ENCODE results near the gene ZNF391. TPM values are rescaled to one million over a fixed set of nuclear protein-coding genes. Genes with fewer than 3 reads are reported as not detected.

The ZNF391 gene
- total RNA-seq, 1 experiment from 2014 or later = 1.1 TPM

DNA sequence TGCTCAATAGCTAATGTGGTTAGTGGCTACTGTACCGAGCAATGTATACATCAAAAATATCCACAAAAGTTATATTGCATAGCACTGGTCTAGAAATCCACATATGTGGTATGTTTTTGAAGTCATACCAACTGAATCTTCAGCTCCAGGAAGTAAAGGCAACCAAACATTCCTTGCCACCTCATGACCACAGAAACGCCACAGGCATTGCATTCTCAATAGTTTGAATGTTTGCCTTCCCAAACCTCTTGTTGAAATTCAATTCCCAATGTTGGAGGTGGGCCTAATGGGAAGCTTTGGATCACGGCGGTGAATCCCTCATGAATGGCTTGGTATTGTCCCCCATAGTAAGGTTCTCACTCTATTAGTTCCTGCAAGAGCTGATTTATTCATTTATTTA, 18.2 kb upstream of the ZNF391 start:
- Histone ChIP-seq H3K27ac (ENCODE audit: low read depth, low read length) (no peak overlapping the region), H3K9me3 (ENCODE audit: control insufficient read depth in 1 of 2, insufficient read depth in 1 of 2, low read depth in 1 of 2, low read length in 2 of 2) (no peaks in the 10 kb centered on the region), H2AFZ (ENCODE audit: low read depth, low read length, poor library complexity, severe bottlenecking) (no peak overlapping the region), H3K4me3 (replicated peaks in 1 of 2; ENCODE audit: low read depth in 1 of 2, low read length in 2 of 2) (no peak overlapping the region), H3K27me3 (ENCODE audit: insufficient read depth, low read length) (no peaks in the 10 kb centered on the region), H3K4me1 (ENCODE audit: control insufficient read depth in 1 of 2, insufficient read depth in 2 of 2, low read length in 2 of 2) (peaks cover 9 to 11% of the 10 kb centered on the region in 2 experiments), H4K20me1 (ENCODE audit: insufficient read depth) (no peaks in the 10 kb centered on the region), H3K9ac (ENCODE audit: low read length) (no peak overlapping the region), H3K36me3 (ENCODE audit: control insufficient read depth in 1 of 2, insufficient read depth in 2 of 2, low read length in 2 of 2) (no peaks in the 10 kb centered on the region), H3K79me2 (ENCODE audit: insufficient read depth, low read length) (no peaks in the 10 kb centered on the region), H3K9me2 (ENCODE audit: insufficient read depth) (no peaks in the 10 kb centered on the region), H3K4me2 (ENCODE audit: low read length) (no peak overlapping the region)
- POLR2A ChIA-PET = no interaction called here
- DNase-seq (ENCODE audit: low read depth, low spot score) (no peak), ATAC-seq (no peak)
- CTCF ChIA-PET = no interaction called here
- no TSS peak for BruUV-seq (replicated peaks)
- RAD21 ChIA-PET (ENCODE audit: low non-redundant PET in 1 of 2, low total read pairs in 2 of 2, uncharacterized antibody in 2 of 2, unreplicated experiment in 2 of 2) = no interaction called here
- intact Hi-C loops (cut with micrococcal nuclease) = no loop called here
- TF ChIP-seq POLR2AphosphoS5 (IDR thresholded peaks at IDR 0.05; ENCODE audit: low read depth, low read length) = no peak
- no peak for TF ChIP-seq SIN3A (IDR thresholded peaks at IDR 0.05; ENCODE audit: low read depth)
- TF ChIP-seq CEBPB (IDR thresholded peaks at IDR 0.05; ENCODE audit: low read depth) = no peak
- TF ChIP-seq EZH2 (IDR thresholded peaks at IDR 0.05) = no peak
- TF ChIP-seq, protein P1, sequence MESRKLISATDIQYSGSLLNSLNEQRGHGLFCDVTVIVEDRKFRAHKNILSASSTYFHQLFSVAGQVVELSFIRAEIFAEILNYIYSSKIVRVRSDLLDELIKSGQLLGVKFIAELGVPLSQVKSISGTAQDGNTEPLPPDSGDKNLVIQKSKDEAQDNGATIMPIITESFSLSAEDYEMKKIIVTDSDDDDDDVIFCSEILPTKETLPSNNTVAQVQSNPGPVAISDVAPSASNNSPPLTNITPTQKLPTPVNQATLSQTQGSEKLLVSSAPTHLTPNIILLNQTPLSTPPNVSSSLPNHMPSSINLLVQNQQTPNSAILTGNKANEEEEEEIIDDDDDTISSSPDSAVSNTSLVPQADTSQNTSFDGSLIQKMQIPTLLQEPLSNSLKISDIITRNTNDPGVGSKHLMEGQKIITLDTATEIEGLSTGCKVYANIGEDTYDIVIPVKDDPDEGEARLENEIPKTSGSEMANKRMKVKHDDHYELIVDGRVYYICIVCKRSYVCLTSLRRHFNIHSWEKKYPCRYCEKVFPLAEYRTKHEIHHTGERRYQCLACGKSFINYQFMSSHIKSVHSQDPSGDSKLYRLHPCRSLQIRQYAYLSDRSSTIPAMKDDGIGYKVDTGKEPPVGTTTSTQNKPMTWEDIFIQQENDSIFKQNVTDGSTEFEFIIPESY (IDR thresholded peaks at IDR 0.05; ENCODE audit: extremely low read depth, insufficient replicate concordance, low read length) = no peak
- TF ChIP-seq ELF1 (IDR thresholded peaks at IDR 0.05; ENCODE audit: borderline replicate concordance, low read depth) = no peak

DNA sequence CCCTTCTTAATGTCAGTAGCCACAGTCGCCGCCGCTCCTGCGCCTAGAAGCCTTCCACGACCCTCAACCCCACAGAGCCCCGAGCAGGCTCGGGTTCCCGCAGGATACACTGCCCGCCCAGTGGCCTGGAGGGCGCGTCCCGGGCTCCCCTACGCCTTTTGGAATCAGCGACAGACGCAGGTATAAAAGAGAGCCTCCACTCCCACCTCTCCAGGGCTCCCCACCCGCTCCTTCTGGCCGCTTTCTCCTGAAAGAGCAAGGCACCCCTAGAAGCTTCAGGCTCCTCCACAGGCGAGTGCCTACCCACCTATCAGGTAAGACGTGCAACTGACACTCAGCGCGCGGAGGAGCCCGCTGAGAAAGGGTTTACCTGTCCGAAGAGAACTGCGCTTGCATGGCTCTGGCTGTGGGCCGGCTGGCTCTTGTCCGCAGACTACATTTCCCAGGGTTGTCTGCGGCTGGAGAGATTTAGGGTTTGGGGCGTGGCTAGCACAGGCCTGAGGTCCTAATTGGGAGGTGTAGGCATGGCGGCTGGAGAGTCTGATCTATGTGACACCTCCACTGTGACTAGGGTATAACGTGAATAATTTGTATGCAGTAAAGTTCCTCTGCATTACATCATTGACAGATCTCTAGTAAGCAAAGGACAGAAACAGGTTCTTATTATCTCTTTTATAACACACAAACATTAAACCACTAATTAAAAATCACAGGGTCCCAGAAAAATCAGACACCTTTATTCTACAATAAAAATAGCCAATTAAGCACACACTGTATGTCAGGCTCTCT, 13.5 kb upstream of the ZNF391 start:
- ChIA-PET RAD21 (ENCODE audit: low non-redundant PET in 1 of 2, low total read pairs in 2 of 2, uncharacterized antibody in 2 of 2, unreplicated experiment in 2 of 2) (no interaction called here), CTCF (interaction anchor here (0.7 kb wide), 1 partner anchor 178 kb away, joined by 3 read pairs; no protein-coding TSS in a partner anchor), POLR2A (interaction anchor here (0.6 kb wide), 1 partner anchor 99 kb away, joined by 3 read pairs; no protein-coding TSS in a partner anchor)
- Histone ChIP-seq H3K9me3 (ENCODE audit: control insufficient read depth in 1 of 2, insufficient read depth in 1 of 2, low read depth in 1 of 2, low read length in 2 of 2) (no peaks in the 10 kb centered on the region), H3K36me3 (ENCODE audit: control insufficient read depth in 1 of 2, insufficient read depth in 2 of 2, low read length in 2 of 2) (no peaks in the 10 kb centered on the region), H3K79me2 (ENCODE audit: insufficient read depth, low read length) (no peaks in the 10 kb centered on the region), H4K20me1 (ENCODE audit: insufficient read depth) (no peaks in the 10 kb centered on the region), H3K4me1 (ENCODE audit: control insufficient read depth in 1 of 2, insufficient read depth in 2 of 2, low read length in 2 of 2) (peaks cover 12 to 17% of the 10 kb centered on the region in 2 experiments), H3K4me2 (ENCODE audit: low read length) (peak overlapping the region; percentile 92), H2AFZ (ENCODE audit: low read depth, low read length, poor library complexity, severe bottlenecking) (peak overlapping the region; percentile 97), H3K27me3 (ENCODE audit: insufficient read depth, low read length) (no peaks in the 10 kb centered on the region), H3K4me3 (replicated peaks in 1 of 2; ENCODE audit: low read depth in 1 of 2, low read length in 2 of 2) (peak overlapping the region; percentile 76 to 78), H3K27ac (ENCODE audit: low read depth, low read length) (peak overlapping the region; percentile 61), H3K9me2 (ENCODE audit: insufficient read depth) (no peaks in the 10 kb centered on the region), H3K9ac (ENCODE audit: low read length) (peak overlapping the region; percentile 70)
- intact Hi-C loops (cut with micrococcal nuclease) = no loop called here
- DNase-seq (ENCODE audit: low read depth, low spot score) (peak; percentile 86), ATAC-seq (peak; percentile 95)
- TSS peak; percentile 69 for BruUV-seq (replicated peaks)
- TF ChIP-seq ZFX (IDR thresholded peaks at IDR 0.05) = 0 out of 2 replicates have a peak, but pooled peaks have one; percentile 18
- no peak for TF ChIP-seq CEBPB (IDR thresholded peaks at IDR 0.05; ENCODE audit: low read depth)
- TF ChIP-seq, protein P2, sequence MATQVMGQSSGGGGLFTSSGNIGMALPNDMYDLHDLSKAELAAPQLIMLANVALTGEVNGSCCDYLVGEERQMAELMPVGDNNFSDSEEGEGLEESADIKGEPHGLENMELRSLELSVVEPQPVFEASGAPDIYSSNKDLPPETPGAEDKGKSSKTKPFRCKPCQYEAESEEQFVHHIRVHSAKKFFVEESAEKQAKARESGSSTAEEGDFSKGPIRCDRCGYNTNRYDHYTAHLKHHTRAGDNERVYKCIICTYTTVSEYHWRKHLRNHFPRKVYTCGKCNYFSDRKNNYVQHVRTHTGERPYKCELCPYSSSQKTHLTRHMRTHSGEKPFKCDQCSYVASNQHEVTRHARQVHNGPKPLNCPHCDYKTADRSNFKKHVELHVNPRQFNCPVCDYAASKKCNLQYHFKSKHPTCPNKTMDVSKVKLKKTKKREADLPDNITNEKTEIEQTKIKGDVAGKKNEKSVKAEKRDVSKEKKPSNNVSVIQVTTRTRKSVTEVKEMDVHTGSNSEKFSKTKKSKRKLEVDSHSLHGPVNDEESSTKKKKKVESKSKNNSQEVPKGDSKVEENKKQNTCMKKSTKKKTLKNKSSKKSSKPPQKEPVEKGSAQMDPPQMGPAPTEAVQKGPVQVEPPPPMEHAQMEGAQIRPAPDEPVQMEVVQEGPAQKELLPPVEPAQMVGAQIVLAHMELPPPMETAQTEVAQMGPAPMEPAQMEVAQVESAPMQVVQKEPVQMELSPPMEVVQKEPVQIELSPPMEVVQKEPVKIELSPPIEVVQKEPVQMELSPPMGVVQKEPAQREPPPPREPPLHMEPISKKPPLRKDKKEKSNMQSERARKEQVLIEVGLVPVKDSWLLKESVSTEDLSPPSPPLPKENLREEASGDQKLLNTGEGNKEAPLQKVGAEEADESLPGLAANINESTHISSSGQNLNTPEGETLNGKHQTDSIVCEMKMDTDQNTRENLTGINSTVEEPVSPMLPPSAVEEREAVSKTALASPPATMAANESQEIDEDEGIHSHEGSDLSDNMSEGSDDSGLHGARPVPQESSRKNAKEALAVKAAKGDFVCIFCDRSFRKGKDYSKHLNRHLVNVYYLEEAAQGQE (IDR thresholded peaks at IDR 0.05; ENCODE audit: low read depth) = no peak
- peak; percentile 71 for TF ChIP-seq TCF7L2 (IDR thresholded peaks at IDR 0.05; ENCODE audit: borderline replicate concordance, extremely low read depth, insufficient read depth, insufficient read length)
- TF ChIP-seq, protein P3, sequence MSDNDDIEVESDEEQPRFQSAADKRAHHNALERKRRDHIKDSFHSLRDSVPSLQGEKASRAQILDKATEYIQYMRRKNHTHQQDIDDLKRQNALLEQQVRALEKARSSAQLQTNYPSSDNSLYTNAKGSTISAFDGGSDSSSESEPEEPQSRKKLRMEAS (IDR thresholded peaks at IDR 0.05) = no peak; the same call in 1 of the 2 replicates
- TF ChIP-seq RAD21 (IDR thresholded peaks at IDR 0.05; ENCODE audit: low read depth) = no peak
- TF ChIP-seq, protein P4, sequence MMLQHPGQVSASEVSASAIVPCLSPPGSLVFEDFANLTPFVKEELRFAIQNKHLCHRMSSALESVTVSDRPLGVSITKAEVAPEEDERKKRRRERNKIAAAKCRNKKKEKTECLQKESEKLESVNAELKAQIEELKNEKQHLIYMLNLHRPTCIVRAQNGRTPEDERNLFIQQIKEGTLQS (IDR thresholded peaks at IDR 0.05) = no peak
- TF ChIP-seq POLR2A (IDR thresholded peaks at IDR 0.05; ENCODE audit: borderline replicate concordance, extremely low read depth, insufficient read depth, insufficient read length) = no peak
- 0 out of 2 replicates have a peak, but pooled peaks have one; percentile 38 for TF ChIP-seq SRF (IDR thresholded peaks at IDR 0.05; ENCODE audit: low read depth)
